ENCODE results near the gene EMILIN1. TPM values are rescaled to one million over a fixed set of nuclear protein-coding genes. Genes with fewer than 3 reads are reported as not detected.

Gene EMILIN1
- total and polyA plus RNA-seq, 2 of the 4 experiments (the other 2 are of a cell fraction), result 26.5 to 95.6 TPM

- ATAC-seq (ENCODE audit: low read depth) (no peak), DNase-seq (no peak)
- H3K4me1 ChIP-seq (ENCODE audit: control insufficient read depth, insufficient read depth, low read length), result peaks cover 9% of the 10 kb centered on the region
- H3K23ac ChIP-seq (ENCODE audit: low read depth, low read length), result no peak overlapping the region
- H4K8ac ChIP-seq (ENCODE audit: low read depth in 2 of 2, low read length in 2 of 2), result no peak overlapping the region
- no peak overlapping the region for H3K4ac ChIP-seq (ENCODE audit: low read depth, low read length)
- H3K56ac ChIP-seq (ENCODE audit: extremely low read depth, insufficient read depth, low read length), result no peak overlapping the region
- H2AK5ac ChIP-seq (ENCODE audit: low read depth, low read length), result no peak overlapping the region
- WGBS, 2 experiments (ENCODE audit: extremely low coverage in 2 of 2, insufficient read length in 1 of 2), result 92% methylated on average over 7 of the region's 11 CpGs; no CpG with 5 or more reads in 1 of the 2 experiments
- no peak overlapping the region for H4K5ac ChIP-seq (ENCODE audit: low read depth, low read length)
- BruUV-seq (replicated peaks), result no TSS peak
- H2AK9ac ChIP-seq (replicated peaks; ENCODE audit: low read depth, low read length, poor library complexity), result no peak overlapping the region
- H4K91ac ChIP-seq (ENCODE audit: insufficient read depth, low read depth, low read length), result no peak overlapping the region
- TF ChIP-seq, protein P1, sequence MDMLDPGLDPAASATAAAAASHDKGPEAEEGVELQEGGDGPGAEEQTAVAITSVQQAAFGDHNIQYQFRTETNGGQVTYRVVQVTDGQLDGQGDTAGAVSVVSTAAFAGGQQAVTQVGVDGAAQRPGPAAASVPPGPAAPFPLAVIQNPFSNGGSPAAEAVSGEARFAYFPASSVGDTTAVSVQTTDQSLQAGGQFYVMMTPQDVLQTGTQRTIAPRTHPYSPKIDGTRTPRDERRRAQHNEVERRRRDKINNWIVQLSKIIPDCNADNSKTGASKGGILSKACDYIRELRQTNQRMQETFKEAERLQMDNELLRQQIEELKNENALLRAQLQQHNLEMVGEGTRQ (IDR thresholded peaks at IDR 0.05; ENCODE audit: low read depth, low read length), result no peak
- TF ChIP-seq MXI1 (IDR thresholded peaks at IDR 0.05; ENCODE audit: borderline replicate concordance, low read depth, low read length) (no peak), RFX5 (IDR thresholded peaks at IDR 0.05; ENCODE audit: low read depth, low read length) (no peak), RCOR1 (IDR thresholded peaks at IDR 0.05; ENCODE audit: insufficient replicate concordance, low read length) (no peak), MAZ (IDR thresholded peaks at IDR 0.05; ENCODE audit: borderline replicate concordance, low read depth, low read length) (no peak), MAFK (IDR thresholded peaks at IDR 0.05; ENCODE audit: low read depth, low read length) (no peak), SMC3 (IDR thresholded peaks at IDR 0.05; ENCODE audit: low read depth, low read length) (no peak), ELK1 (IDR thresholded peaks at IDR 0.05; ENCODE audit: borderline replicate concordance, low read depth, low read length) (no peak), BHLHE40 (IDR thresholded peaks at IDR 0.05; ENCODE audit: low read depth, low read length) (no peak)
- H2BK15ac ChIP-seq (ENCODE audit: low read depth, low read length), result no peak overlapping the region
- H3K14ac ChIP-seq (replicated peaks; ENCODE audit: low read depth, low read length), result no peak overlapping the region
- H3K4me2 ChIP-seq (ENCODE audit: low read depth, low read length), result no peak overlapping the region
- no peak overlapping the region for H2BK20ac ChIP-seq (ENCODE audit: low read depth, low read length)
- peaks cover 14% of the 10 kb centered on the region for H3K9me1 ChIP-seq (ENCODE audit: insufficient read depth, low read length)
- POLR2A ChIA-PET (ENCODE audit: unreplicated experiment), result no interaction called here
- peaks cover 34% of the 10 kb centered on the region for H3K36me3 ChIP-seq (ENCODE audit: control insufficient read depth, insufficient read depth, low read length)
- H3K4me3 ChIP-seq (ENCODE audit: insufficient read depth, low read depth, low read length), result no peak overlapping the region
- H3K27me3 ChIP-seq (ENCODE audit: control insufficient read depth, insufficient read depth, low read length), result no peaks in the 10 kb centered on the region
- peaks cover 14 to 27% of the 10 kb centered on the region in 2 experiments for H3K79me1 ChIP-seq (ENCODE audit: low read depth in 1 of 2, low read length in 2 of 2)
- H3K9me3 ChIP-seq (ENCODE audit: control insufficient read depth, insufficient read depth, low read length), result no peaks in the 10 kb centered on the region
- peaks cover 15% of the 10 kb centered on the region for H4K20me1 ChIP-seq (ENCODE audit: insufficient read depth, low read length)
- no peak overlapping the region for H2BK5ac ChIP-seq (ENCODE audit: low read depth, low read length, poor library complexity, severe bottlenecking)
- dilution Hi-C loops (cut with HindIII; ENCODE audit: low sequenced_read_pairs, unreplicated experiment), result no loop called here
- no peak overlapping the region for H3K18ac ChIP-seq (ENCODE audit: low read depth, low read length)
- intact Hi-C loops (cut with micrococcal nuclease), result no loop called here
- in situ Hi-C loops (cut with MboI; ENCODE audit: low sequenced_read_pairs), result no loop called here
- CTCF ChIA-PET, result no interaction called here
- no peak overlapping the region for H3K27ac ChIP-seq (ENCODE audit: insufficient read depth, low read length)
- no peak overlapping the region for H2BK120ac ChIP-seq (ENCODE audit: low read depth, low read length)
- H2AFZ ChIP-seq (replicated peaks; ENCODE audit: low read length, poor library complexity), result no peak overlapping the region
- H3K9ac ChIP-seq (ENCODE audit: low read depth, low read length), result no peak overlapping the region
These were observed 53.0 kb downstream of the EMILIN1 start for GRCh38 chr2:27131429-27131828.

Measured in IMR-90 (cell line).